ENCODE data around the gene GLP1R. TPM values are rescaled to one million over a fixed set of nuclear protein-coding genes. Genes with fewer than 3 reads are reported as not detected.

The GLP1R gene
- polyA plus RNA-seq, 2 of the 4 experiments (the other 2 are of a cell fraction): not detected

Other genes with a start within 250 kb of the GLP1R start
- gene SAYSD1, start 66.4 kb downstream of the GLP1R start, polyA plus RNA-seq (2011; rRNA removed): 12.5 and 15.6 TPM in 2 replicates
- 7.3 to 8.1 TPM (median 8.0 TPM) in 3 replicates for gene SAYSD1, start 66.4 kb downstream of the GLP1R start, polyA plus RNA-seq (2017; fragmentation: RNase III; extraction: RNeasy Plus Mini Kit Qiagen cat#74134 plus additional on column Dnase treatment)
- 1.4 and 1.5 TPM in 2 replicates for gene KCNK5, start 180.7 kb downstream of the GLP1R start, polyA plus RNA-seq (2011; rRNA removed)
- gene KCNK5, start 180.7 kb downstream of the GLP1R start, polyA plus RNA-seq (2017; fragmentation: RNase III; extraction: RNeasy Plus Mini Kit Qiagen cat#74134 plus additional on column Dnase treatment): 1.5 to 2.3 TPM (median 1.8 TPM) in 3 replicates

All from A549 (cell line).